Thymus (tissue), 11 donors: ENCODE results near the gene INSIG1. TPM values are rescaled to one million over a fixed set of nuclear protein-coding genes. Genes with fewer than 3 reads are reported as not detected.

Experiments used
- DNase-seq, 9 donors: peaks; one replicate each; pipeline ENCODE4 v3.0.0-alpha.2; 2013; ENCODE audit warnings: low spot score in 9 of 9, low read depth in 6 of 9, missing footprints in 1 of 9
- H3K27ac ChIP-seq, 2 donors: one replicate each; pipeline ENCODE4 v1.5.1; 2013; ENCODE audit warnings: control low read depth in 1 of 2, low read depth in 1 of 2, low read length in 1 of 2, mild to moderate bottlenecking in 1 of 2, moderate library complexity in 1 of 2
- H3K27me3 ChIP-seq, 2 donors: one replicate each; pipeline ENCODE4 v1.5.1; 2013; ENCODE audit warnings: low read length in 1 of 2; ENCODE audit not compliant: control insufficient read depth in 2 of 2, insufficient read depth in 1 of 2
- H3K36me3 ChIP-seq, 2 donors: one replicate each; pipeline ENCODE4 v1.5.1; 2013; ENCODE audit warnings: low read length in 1 of 2, mild to moderate bottlenecking in 1 of 2, moderate library complexity in 1 of 2; ENCODE audit not compliant: control insufficient read depth in 2 of 2, insufficient read depth in 2 of 2
- H3K4me1 ChIP-seq, 2 donors: one replicate each; pipeline ENCODE4 v1.5.1; 2013; ENCODE audit warnings: low read length in 2 of 2; ENCODE audit not compliant: control insufficient read depth in 2 of 2, insufficient read depth in 2 of 2
- H3K4me3 ChIP-seq, 2 donors: one replicate each; pipeline ENCODE4 v1.5.1; 2013; ENCODE audit warnings: low read length in 2 of 2, control low read depth in 1 of 2, mild to moderate bottlenecking in 1 of 2
- H3K9me3 ChIP-seq, 2 donors: one replicate each; pipeline ENCODE4 v1.5.1; 2013; ENCODE audit warnings: low read length in 1 of 2, mild to moderate bottlenecking in 1 of 2; ENCODE audit not compliant: control insufficient read depth in 2 of 2, insufficient read depth in 1 of 2
- WGBS: extraction: QIAGEN DNeasy Blood & Tissue Kit; methylation state at CpG from one replicate; pipeline ENCODE4 v1.1.7; 2013; 5-methylcytosine and 5-hydroxymethylcytosine counted together
- polyA plus RNA-seq: library from polyadenylated mRNA; stranded (reverse); fragments of 200-250 nt; gene quantifications from one replicate; pipeline ENCODE4 v1.2.3, GENCODE V29; 2013
- total RNA-seq: library from RNA; stranded (reverse); fragments of 120-200 nt; gene quantifications from one replicate; pipeline ENCODE4 v1.2.4, GENCODE V29; 2013
- donor health status: healthy.

INSIG1 gene
- total and polyA plus RNA-seq, 2 donors: 37.1 to 50.2 TPM

- Histone ChIP-seq H3K9me3 (peaks cover 0 to 6% of the 10 kb centered on the region in 2 donors), H3K36me3 (no peaks in the 10 kb centered on the region), H3K27me3 (peaks cover 0 to 3% of the 10 kb centered on the region in 2 donors), H3K27ac (peak overlapping the region in 1 of 2 donors; percentile 71), H3K4me3 (no peak overlapping the region), H3K4me1 (peaks cover 13 to 21% of the 10 kb centered on the region in 2 donors)
- DNase-seq: no peak
- 96% methylated on average over 20 of the region's 20 CpGs for WGBS
Observed at GRCh38 chr7:155269766-155270585, 27.7 kb upstream of the INSIG1 start.

- Histone ChIP-seq H3K36me3 (no peaks in the 10 kb centered on the region), H3K4me3 (no peak overlapping the region), H3K4me1 (peaks cover 13 to 21% of the 10 kb centered on the region in 2 donors), H3K27ac (peak overlapping the region in 1 of 2 donors; percentile 71), H3K9me3 (peaks cover 0 to 6% of the 10 kb centered on the region in 2 donors), H3K27me3 (peaks cover 0 to 3% of the 10 kb centered on the region in 2 donors)
- WGBS: 20% methylated on average over 3 of the region's 3 CpGs
- DNase-seq: peak in 8 of 9 donors; percentile 2 to 69 (median 29)
Observed at GRCh38 chr7:155270861-155271260, 26.8 kb upstream of the INSIG1 start.

GRCh38 chr7:155274633-155275355 lies 22.9 kb upstream of the INSIG1 start:
- no peaks in the 10 kb centered on the region for H3K36me3 ChIP-seq
- H3K4me1 ChIP-seq: peaks cover 7 to 10% of the 10 kb centered on the region in 2 donors
- no peak overlapping the region for H3K27ac ChIP-seq
- no peak overlapping the region for H3K4me3 ChIP-seq
- H3K9me3 ChIP-seq: no peaks in the 10 kb centered on the region
- DNase-seq: no peak
- 93% methylated on average over 4 of the region's 4 CpGs for WGBS
- H3K27me3 ChIP-seq: peaks cover 0 to 8% of the 10 kb centered on the region in 2 donors

- no peaks in the 10 kb centered on the region for H3K9me3 ChIP-seq
- no peak for DNase-seq
- H3K27me3 ChIP-seq: peaks cover 0 to 10% of the 10 kb centered on the region in 2 donors
- no peak overlapping the region for H3K27ac ChIP-seq
- no peaks in the 10 kb centered on the region for H3K4me1 ChIP-seq
- H3K36me3 ChIP-seq: no peaks in the 10 kb centered on the region
- WGBS: 96% methylated on average over 19 of the region's 19 CpGs
- H3K4me3 ChIP-seq: no peak overlapping the region
Observed at GRCh38 chr7:155276042-155276799, 21.5 kb upstream of the INSIG1 start.

- Histone ChIP-seq H3K27ac (no peak overlapping the region), H3K4me3 (no peak overlapping the region), H3K4me1 (no peaks in the 10 kb centered on the region), H3K36me3 (no peaks in the 10 kb centered on the region), H3K9me3 (no peaks in the 10 kb centered on the region), H3K27me3 (peaks cover 0 to 10% of the 10 kb centered on the region in 2 donors)
- DNase-seq: no peak
- WGBS: 95% methylated on average over 12 of the region's 12 CpGs
Observed at GRCh38 chr7:155276800-155277375, 20.8 kb upstream of the INSIG1 start.

- Histone ChIP-seq H3K27me3 (peaks cover 0 to 10% of the 10 kb centered on the region in 2 donors), H3K27ac (no peak overlapping the region), H3K36me3 (no peaks in the 10 kb centered on the region), H3K9me3 (no peaks in the 10 kb centered on the region), H3K4me3 (no peak overlapping the region), H3K4me1 (no peaks in the 10 kb centered on the region)
- WGBS: 95% methylated on average over 10 of the region's 10 CpGs
- no peak for DNase-seq
Observed at GRCh38 chr7:155277385-155277994, 20.2 kb upstream of the INSIG1 start.

GRCh38 chr7:155278921-155279320 lies 18.8 kb upstream of the INSIG1 start:
- peaks cover 0 to 10% of the 10 kb centered on the region in 2 donors for H3K27me3 ChIP-seq
- DNase-seq: no peak

GRCh38 chr7:155279787-155280445 lies 17.8 kb upstream of the INSIG1 start:
- Histone ChIP-seq H3K36me3 (no peaks in the 10 kb centered on the region), H3K4me1 (peaks cover 0 to 3% of the 10 kb centered on the region in 2 donors), H3K9me3 (no peaks in the 10 kb centered on the region), H3K4me3 (no peak overlapping the region), H3K27ac (no peak overlapping the region), H3K27me3 (peaks cover 0 to 10% of the 10 kb centered on the region in 2 donors)
- no peak for DNase-seq
- WGBS: 97% methylated on average over 14 of the region's 14 CpGs

More at GRCh38 chr7:155278921-155279320, 18.8 kb upstream of the INSIG1 start:
- Histone ChIP-seq H3K9me3 (no peaks in the 10 kb centered on the region), H3K4me3 (no peak overlapping the region), H3K27ac (no peak overlapping the region), H3K4me1 (peaks cover 0 to 3% of the 10 kb centered on the region in 2 donors), H3K36me3 (no peaks in the 10 kb centered on the region)
- 96% methylated on average over 9 of the region's 9 CpGs for WGBS
